RWPE2 (cell line): ENCODE data around the gene DNAJC13.

ENCODE experiments used
- ATAC-seq: fragments of 200-7000 bp; cut with Tn5 transposase; 3 replicates; pipeline ENCODE4 v1.9.1; 2021; ENCODE audit warnings: low read depth
- DNase-seq: peaks from one replicate; pipeline ENCODE4 v3.0.0-alpha.2; 2020; ENCODE audit warnings: low spot score
- H3K27ac ChIP-seq: fragments of 450-650 bp; 2 replicates; pipeline ENCODE4 v1.5.1; 2017; ENCODE audit warnings: mild to moderate bottlenecking; ENCODE audit not compliant: poor library complexity, severe bottlenecking
- H3K27me3 ChIP-seq: fragments of 250-450 bp; sonication (Bioruptor Pico); 2 replicates; pipeline ENCODE4 v1.5.1; 2021; ENCODE audit warnings: mild to moderate bottlenecking, moderate library complexity; ENCODE audit not compliant: insufficient read depth, poor library complexity, severe bottlenecking
- H3K36me3 ChIP-seq: fragments of 250-450 bp; sonication (Bioruptor Pico); 2 replicates; pipeline ENCODE4 v1.5.1; 2020; ENCODE audit warnings: low read depth, mild to moderate bottlenecking, moderate library complexity
- H3K4me1 ChIP-seq: fragments of 250-450 bp; sonication (Bioruptor Pico); 2 replicates; pipeline ENCODE4 v1.5.1; 2021; ENCODE audit warnings: mild to moderate bottlenecking, moderate library complexity; ENCODE audit not compliant: insufficient read depth, poor library complexity, severe bottlenecking
- H3K4me3 ChIP-seq: fragments of 250-450 bp; sonication (Bioruptor Pico); 2 replicates; pipeline ENCODE4 v1.5.1; 2021; ENCODE audit warnings: mild to moderate bottlenecking, moderate library complexity; ENCODE audit not compliant: severe bottlenecking
- H3K9me3 ChIP-seq: fragments of 250-450 bp; sonication (Bioruptor Pico); 2 replicates; pipeline ENCODE4 v1.5.1; 2021; ENCODE audit warnings: mild to moderate bottlenecking, moderate library complexity; ENCODE audit not compliant: severe bottlenecking
- TF ChIP-seq, protein P1 (sequence below): fragments of 450-650 bp; IDR thresholded peaks from one replicate; pipeline ENCODE4 v1.5.1; 2017; ENCODE audit warnings: mild to moderate bottlenecking, moderate library complexity; ENCODE audit not compliant: poor library complexity, severe bottlenecking

DNAJC13 gene

GRCh38 chr3:132378846-132379245 lies 38.5 kb upstream of the DNAJC13 start:
- no peak for ATAC-seq
- TF ChIP-seq, protein P1, sequence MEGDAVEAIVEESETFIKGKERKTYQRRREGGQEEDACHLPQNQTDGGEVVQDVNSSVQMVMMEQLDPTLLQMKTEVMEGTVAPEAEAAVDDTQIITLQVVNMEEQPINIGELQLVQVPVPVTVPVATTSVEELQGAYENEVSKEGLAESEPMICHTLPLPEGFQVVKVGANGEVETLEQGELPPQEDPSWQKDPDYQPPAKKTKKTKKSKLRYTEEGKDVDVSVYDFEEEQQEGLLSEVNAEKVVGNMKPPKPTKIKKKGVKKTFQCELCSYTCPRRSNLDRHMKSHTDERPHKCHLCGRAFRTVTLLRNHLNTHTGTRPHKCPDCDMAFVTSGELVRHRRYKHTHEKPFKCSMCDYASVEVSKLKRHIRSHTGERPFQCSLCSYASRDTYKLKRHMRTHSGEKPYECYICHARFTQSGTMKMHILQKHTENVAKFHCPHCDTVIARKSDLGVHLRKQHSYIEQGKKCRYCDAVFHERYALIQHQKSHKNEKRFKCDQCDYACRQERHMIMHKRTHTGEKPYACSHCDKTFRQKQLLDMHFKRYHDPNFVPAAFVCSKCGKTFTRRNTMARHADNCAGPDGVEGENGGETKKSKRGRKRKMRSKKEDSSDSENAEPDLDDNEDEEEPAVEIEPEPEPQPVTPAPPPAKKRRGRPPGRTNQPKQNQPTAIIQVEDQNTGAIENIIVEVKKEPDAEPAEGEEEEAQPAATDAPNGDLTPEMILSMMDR, result no peak
- no peak for DNase-seq
- H3K4me1 ChIP-seq, result no peaks in the 10 kb centered on the region
- no peak overlapping the region for H3K4me3 ChIP-seq
- no peaks in the 10 kb centered on the region for H3K36me3 ChIP-seq
- no peaks in the 10 kb centered on the region for H3K9me3 ChIP-seq
- H3K27me3 ChIP-seq, result no peaks in the 10 kb centered on the region
- H3K27ac ChIP-seq, result no peak overlapping the region

GRCh38 chr3:132380920-132381319 lies 36.4 kb upstream of the DNAJC13 start:
- no peaks in the 10 kb centered on the region for H3K36me3 ChIP-seq
- H3K4me1 ChIP-seq, result no peaks in the 10 kb centered on the region
- TF ChIP-seq, protein P1, result no peak
- H3K4me3 ChIP-seq, result no peak overlapping the region
- H3K27me3 ChIP-seq, result no peaks in the 10 kb centered on the region
- no peak overlapping the region for H3K27ac ChIP-seq
- DNase-seq (no peak), ATAC-seq (no peak)
- no peaks in the 10 kb centered on the region for H3K9me3 ChIP-seq

DNA sequence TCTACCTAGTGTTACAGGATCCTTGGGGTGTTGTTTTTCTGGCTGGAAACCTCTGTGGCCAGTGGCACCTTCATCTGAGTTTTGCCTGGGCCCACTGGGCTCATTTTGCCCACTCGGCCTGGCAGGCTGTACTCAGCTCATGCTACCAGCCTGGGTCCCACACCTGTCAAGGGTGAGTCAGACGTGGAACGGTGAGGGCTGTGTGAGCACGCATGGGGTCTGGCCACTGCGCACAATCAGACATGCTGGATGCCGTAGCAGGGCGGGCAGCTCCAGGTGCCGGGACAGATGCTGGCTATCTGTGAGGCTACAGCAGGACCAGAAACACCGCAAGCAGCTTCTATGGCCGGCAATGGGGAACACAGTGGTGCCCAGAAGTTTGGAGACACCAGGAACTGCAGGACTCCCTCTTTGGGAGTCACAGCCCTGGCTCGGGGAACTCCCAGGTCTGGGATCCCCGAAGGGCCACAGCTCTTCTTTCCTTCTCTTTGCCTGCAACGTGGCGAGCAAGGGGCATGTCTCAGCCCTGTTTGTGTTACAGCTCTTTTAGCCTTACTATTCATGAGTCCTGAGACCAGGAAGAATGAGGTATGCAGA lies 35.9 kb upstream of the DNAJC13 start:
- H3K27ac ChIP-seq, result no peak overlapping the region
- ATAC-seq (no peak), DNase-seq (no peak)
- H3K4me3 ChIP-seq, result no peak overlapping the region
- H3K27me3 ChIP-seq, result no peaks in the 10 kb centered on the region
- no peaks in the 10 kb centered on the region for H3K4me1 ChIP-seq
- TF ChIP-seq, protein P1, result no peak
- no peaks in the 10 kb centered on the region for H3K36me3 ChIP-seq
- no peaks in the 10 kb centered on the region for H3K9me3 ChIP-seq

DNA sequence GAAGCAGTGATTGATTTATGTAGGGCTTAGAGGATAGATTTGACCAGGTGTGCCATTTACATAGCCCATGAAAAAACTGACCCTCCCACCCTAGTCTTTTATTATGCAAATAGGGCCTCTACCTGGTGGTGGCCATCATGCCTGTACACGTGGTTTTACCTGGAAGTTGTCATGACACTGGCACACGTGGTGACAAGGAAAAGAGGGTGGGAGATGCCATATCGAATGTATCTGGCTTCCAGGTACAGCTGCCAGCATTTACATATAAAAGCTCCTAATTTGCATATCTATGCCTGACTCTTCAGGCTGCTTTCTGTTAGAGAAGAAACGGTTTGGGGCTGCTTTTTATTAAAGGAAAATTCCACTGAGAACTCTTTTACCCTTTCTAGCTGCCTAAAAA lies 35.0 kb upstream of the DNAJC13 start:
- ATAC-seq, result no peak
- H3K4me1 ChIP-seq, result no peaks in the 10 kb centered on the region
- H3K27me3 ChIP-seq, result no peaks in the 10 kb centered on the region
- H3K9me3 ChIP-seq, result no peaks in the 10 kb centered on the region
- no peak overlapping the region for H3K4me3 ChIP-seq
- no peaks in the 10 kb centered on the region for H3K36me3 ChIP-seq
- TF ChIP-seq, protein P1, result no peak
- no peak for DNase-seq
- no peak overlapping the region for H3K27ac ChIP-seq

GRCh38 chr3:132382688-132383194 lies 34.6 kb upstream of the DNAJC13 start:
- H3K4me1 ChIP-seq, result no peaks in the 10 kb centered on the region
- H3K36me3 ChIP-seq, result no peaks in the 10 kb centered on the region
- DNase-seq, result no peak
- TF ChIP-seq, protein P1, result no peak
- no peak overlapping the region for H3K27ac ChIP-seq
- no peaks in the 10 kb centered on the region for H3K9me3 ChIP-seq
- H3K27me3 ChIP-seq, result no peaks in the 10 kb centered on the region
- no peak overlapping the region for H3K4me3 ChIP-seq
- ATAC-seq, result no peak
